Pancreas (tissue), 10 donors: ENCODE results near the gene FEM1C. TPM values are rescaled to one million over a fixed set of nuclear protein-coding genes. Genes with fewer than 3 reads are reported as not detected.

Source experiments
- ATAC-seq, 4 donors: fragments of 200-7000 bp; cut with Tn5 transposase; one replicate each; pipeline versions ENCODE4 v1.8.0 to v1.9.1; 2020; ENCODE audit warnings: mild to moderate bottlenecking in 4 of 4, moderate library complexity in 4 of 4
- DNase-seq, 6 donors: peaks; one replicate each; pipeline ENCODE4 v3.0.0-alpha.2; 2020
- FAIRE-seq: peaks from 2 replicates; lab custom pipeline; 2012; peaks lifted over from hg19 to GRCh38; lab: Jason Lieb, UNC
- H3K27ac ChIP-seq, 4 donors: fragments of 200-600 bp; sonication (generic); 1 replicate in 3 of 4; 2 replicates in 1 of 4; pipeline versions ENCODE4 v1.5.0 to v1.8.0; 2020
- H3K27me3 ChIP-seq, 4 donors: fragments of 200-600 bp; one replicate each; pipeline ENCODE4 v1.8.0; 2021
- H3K36me3 ChIP-seq, 3 donors: fragments of 200-600 bp; sonication (generic) in 1 of 3; one replicate each; pipeline versions ENCODE4 v1.5.0 to v1.8.0; 2020 to 2021
- H3K4me1 ChIP-seq, 3 donors: fragments of 200-600 bp; one replicate each; pipeline ENCODE4 v1.8.0; 2021
- H3K4me3 ChIP-seq, 4 donors: fragments of 200-600 bp; sonication (generic) in 2 of 4; one replicate each; pipeline versions ENCODE4 v1.5.0 to v1.8.0; 2020 to 2021
- H3K9me3 ChIP-seq, 4 donors: fragments of 200-600 bp; one replicate each; pipeline ENCODE4 v1.8.0; 2021
- CTCF ChIP-seq, 4 donors: fragments of 200-600 bp; sonication (generic) in 3 of 4; IDR thresholded peaks; one replicate each; pipeline versions ENCODE4 v1.5.0 to v1.8.0; 2021; ENCODE audit warnings: antibody characterized with exemption in 4 of 4
- WGBS, 2 donors: extraction: QIAGEN DNeasy Blood & Tissue Kit; methylation state at CpG; one replicate each; pipeline ENCODE4 v1.1.7; 2013; 5-methylcytosine and 5-hydroxymethylcytosine counted together
- intact Hi-C, 3 donors: fragments of 100-400 bp; cut with DNase I; formaldehyde crosslinking; loops; one replicate each; pipeline versions ENCODE4 v1.11.1 to v1.14.2; 2022
- polyA plus RNA-seq, 2 donors: library from polyadenylated mRNA; stranded (reverse); fragments of 200-250 nt; gene quantifications; one replicate each; pipeline ENCODE4 v1.2.3, GENCODE V29; 2013
- total RNA-seq, 6 donors: library from RNA; stranded (reverse); fragmentation: NEBNext Ultra II Directional in 4 of 6; extraction: Animal tissue kit (Norgen Biotek cat#: 25700) in 4 of 6; gene quantifications; one replicate each; pipeline versions ENCODE4 v1.2.1 to v1.2.4, GENCODE V29; 2021 to 2023
- donor health status: healthy with polysubstance abuse.
- donor health status: DM: no; HTN: no; CAD: no; lungs with moderate emphysema.
- donor health status: DM: no; HTN: no; CAD: no.
- donor health status: control.
- donor health status: control.
- donor health status: Bipolar disorder and iron deficiency.
- donor health status: DM: yes; HTN: yes; CAD: no.
- donor health status: DM: no; HTN: no; CAD: no.
- donor health status: DM: no; HTN: no; CAD: no.
- donor health status: DM: yes; HTN: yes; CAD: no.

Gene FEM1C
- total and polyA plus RNA-seq, 8 donors = 3.2 to 11.2 (median 7.6) TPM

- Histone ChIP-seq H3K27ac (peak overlapping the region in 2 of 4 donors; percentile 2 to 20), H3K9me3 (no peaks in the 10 kb centered on the region), H3K4me3 (no peak overlapping the region), H3K27me3 (no peaks in the 10 kb centered on the region), H3K36me3 (no peaks in the 10 kb centered on the region), H3K4me1 (peaks cover 10 to 54% (median 36%) of the 10 kb centered on the region in 3 donors)
- DNase-seq = no peak
- 70 to 81% methylated on average over 1 of the region's 1 CpG for WGBS, 2 donors
- FAIRE-seq = no peak
- intact Hi-C loops = no loop called here
- no peak for TF ChIP-seq CTCF (IDR thresholded peaks at IDR 0.05)
- ATAC-seq = peak; percentile 25 to 46 (median 40)
Measured at GRCh38 chr5:115531787-115532367, 12.7 kb downstream of the FEM1C start.

GRCh38 chr5:115531380-115531779 lies 13.2 kb downstream of the FEM1C start:
- H3K36me3 ChIP-seq = no peaks in the 10 kb centered on the region
- DNase-seq = no peak
- peak overlapping the region in 1 of 4 donors; percentile 2 for H3K27ac ChIP-seq
- H3K9me3 ChIP-seq = no peaks in the 10 kb centered on the region
- peaks cover 10 to 54% (median 38%) of the 10 kb centered on the region in 3 donors for H3K4me1 ChIP-seq
- no peak overlapping the region for H3K4me3 ChIP-seq
- WGBS, 2 donors = 82 to 86% methylated on average over 3 of the region's 3 CpGs
- no peaks in the 10 kb centered on the region for H3K27me3 ChIP-seq
- ATAC-seq = no peak
- TF ChIP-seq CTCF (IDR thresholded peaks at IDR 0.05) = no peak
- no peak for FAIRE-seq
- intact Hi-C loops = no loop called here

GRCh38 chr5:115530426-115530825 lies 14.1 kb downstream of the FEM1C start:
- DNase-seq (no peak), FAIRE-seq (no peak), ATAC-seq (no peak)
- no peaks in the 10 kb centered on the region for H3K27me3 ChIP-seq
- 90 to 99% methylated on average over 3 of the region's 3 CpGs for WGBS, 2 donors
- H3K4me3 ChIP-seq = no peak overlapping the region
- H3K36me3 ChIP-seq = peaks cover 0 to 1% (median 0%) of the 10 kb centered on the region in 3 donors
- no peaks in the 10 kb centered on the region for H3K9me3 ChIP-seq
- intact Hi-C loops = no loop called here
- no peak overlapping the region for H3K27ac ChIP-seq
- peaks cover 10 to 52% (median 44%) of the 10 kb centered on the region in 3 donors for H3K4me1 ChIP-seq
- no peak for TF ChIP-seq CTCF (IDR thresholded peaks at IDR 0.05)

- Histone ChIP-seq H3K9me3 (no peaks in the 10 kb centered on the region), H3K4me1 (peaks cover 14 to 31% (median 26%) of the 10 kb centered on the region in 3 donors), H3K36me3 (peaks cover 0 to 20% (median 6%) of the 10 kb centered on the region in 3 donors), H3K4me3 (no peak overlapping the region), H3K27me3 (no peaks in the 10 kb centered on the region), H3K27ac (no peak overlapping the region)
- intact Hi-C loops = no loop called here
- no peak for TF ChIP-seq CTCF (IDR thresholded peaks at IDR 0.05)
- 16 to 21% methylated on average over 2 of the region's 2 CpGs for WGBS, 2 donors
- ATAC-seq (no peak), FAIRE-seq (no peak), DNase-seq (no peak)
Measured at GRCh38 chr5:115526604-115527003, 18.0 kb downstream of the FEM1C start.

GRCh38 chr5:115524199-115524847 lies 20.3 kb downstream of the FEM1C start:
- Histone ChIP-seq H3K9me3 (no peaks in the 10 kb centered on the region), H3K27ac (no peak overlapping the region), H3K27me3 (no peaks in the 10 kb centered on the region), H3K4me1 (peaks cover 8 to 18% (median 11%) of the 10 kb centered on the region in 3 donors), H3K36me3 (peaks cover 0 to 20% (median 6%) of the 10 kb centered on the region in 3 donors), H3K4me3 (no peak overlapping the region)
- no peak for ATAC-seq
- intact Hi-C loops = no loop called here
- FAIRE-seq = no peak
- WGBS, 2 donors = 89 to 91% methylated on average over 6 of the region's 6 CpGs
- TF ChIP-seq CTCF (IDR thresholded peaks at IDR 0.05) = no peak
- DNase-seq = no peak
